ENCODE data around the gene ACTL8.

Gene ACTL8

DNA sequence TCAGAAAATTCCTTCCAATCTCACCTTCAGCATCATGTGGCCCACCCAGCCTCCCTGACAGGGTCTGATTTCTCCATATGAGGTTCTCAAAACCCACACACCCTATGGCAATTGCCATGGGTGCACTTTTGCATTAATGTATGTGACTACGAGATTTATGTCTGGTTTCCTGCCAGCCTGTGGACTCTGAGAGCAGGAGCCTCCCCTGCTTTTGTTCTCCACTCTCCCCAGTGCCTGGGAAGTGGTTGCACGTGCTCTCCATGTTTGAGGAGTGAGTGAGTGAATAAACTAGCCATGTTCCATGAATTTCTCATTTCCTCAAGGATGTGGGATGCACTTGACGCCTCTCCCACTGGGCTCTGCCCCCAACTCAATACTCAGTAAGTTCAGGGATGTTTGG is 91.2 kb downstream of the ACTL8 start:
- no peak overlapping the region for H2AFZ ChIP-seq (ENCODE audit: low read depth)
- no peak overlapping the region for H3K9ac ChIP-seq
- H3K27me3 ChIP-seq (ENCODE audit: insufficient read depth, low read depth) = no peaks in the 10 kb centered on the region

GRCh38 chr1:17847111-17847510 is 92.0 kb downstream of the ACTL8 start:
- Histone ChIP-seq H4K20me1 (ENCODE audit: insufficient read depth) (no peaks in the 10 kb centered on the region), H3K36me3 (ENCODE audit: insufficient read depth) (no peaks in the 10 kb centered on the region), H3K79me2 (ENCODE audit: insufficient read depth, low read depth) (no peaks in the 10 kb centered on the region), H3K9ac (no peak overlapping the region), H3K4me3 (IDR thresholded peaks at IDR 0.05; ENCODE audit: insufficient read depth, low read depth, low read length) (no peak overlapping the region), H2AFZ (ENCODE audit: low read depth) (no peak overlapping the region), H3K27ac (no peak overlapping the region), H3K4me2 (no peak overlapping the region), H3K4me1 (ENCODE audit: low read depth, poor library complexity, severe bottlenecking) (no peaks in the 10 kb centered on the region), H3K27me3 (ENCODE audit: insufficient read depth, low read depth) (no peaks in the 10 kb centered on the region)
- TF ChIP-seq CTCF (conservative IDR thresholded peaks at IDR 0.05; ENCODE audit: low read depth, low read length) = no peak

More for the DNA sequence above, 91.2 kb downstream of the ACTL8 start:
- TF ChIP-seq CTCF (conservative IDR thresholded peaks at IDR 0.05; ENCODE audit: low read depth, low read length) = no peak
- Histone ChIP-seq H3K4me3 (IDR thresholded peaks at IDR 0.05; ENCODE audit: insufficient read depth, low read depth, low read length) (no peak overlapping the region), H3K36me3 (ENCODE audit: insufficient read depth) (no peaks in the 10 kb centered on the region), H4K20me1 (ENCODE audit: insufficient read depth) (no peaks in the 10 kb centered on the region), H3K4me1 (ENCODE audit: low read depth, poor library complexity, severe bottlenecking) (no peaks in the 10 kb centered on the region), H3K79me2 (ENCODE audit: insufficient read depth, low read depth) (no peaks in the 10 kb centered on the region), H3K4me2 (no peak overlapping the region), H3K27ac (no peak overlapping the region)

DNA sequence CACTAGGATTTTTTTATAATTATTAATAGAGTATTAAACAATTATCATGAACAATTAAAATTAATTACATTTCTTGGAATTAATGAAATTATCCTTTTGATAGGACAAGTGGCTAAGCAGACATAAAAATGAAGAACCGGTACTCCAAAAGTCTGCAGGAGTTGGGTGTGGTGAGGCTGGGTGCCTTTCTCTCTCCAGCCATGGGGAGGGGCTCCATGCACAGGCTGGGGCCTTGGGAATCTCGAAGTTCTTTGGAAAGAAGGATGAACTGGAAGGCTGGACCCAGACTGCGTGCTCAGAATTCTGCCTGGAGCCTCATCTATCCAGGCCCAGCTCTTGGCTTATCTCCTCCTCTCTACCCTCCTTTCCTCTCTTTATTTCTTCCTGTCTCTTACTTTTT is 94.1 kb downstream of the ACTL8 start:
- Histone ChIP-seq H3K36me3 (ENCODE audit: insufficient read depth) (no peaks in the 10 kb centered on the region), H3K9ac (no peak overlapping the region), H3K27ac (no peak overlapping the region), H4K20me1 (ENCODE audit: insufficient read depth) (no peaks in the 10 kb centered on the region), H3K27me3 (ENCODE audit: insufficient read depth, low read depth) (no peaks in the 10 kb centered on the region; the same call in 1 of the 2 replicates), H3K79me2 (ENCODE audit: insufficient read depth, low read depth) (no peaks in the 10 kb centered on the region), H2AFZ (ENCODE audit: low read depth) (no peak overlapping the region), H3K4me3 (IDR thresholded peaks at IDR 0.05; ENCODE audit: insufficient read depth, low read depth, low read length) (no peak overlapping the region), H3K4me1 (ENCODE audit: low read depth, poor library complexity, severe bottlenecking) (no peaks in the 10 kb centered on the region), H3K4me2 (no peak overlapping the region)
- TF ChIP-seq CTCF (conservative IDR thresholded peaks at IDR 0.05; ENCODE audit: low read depth, low read length) = no peak

DNA sequence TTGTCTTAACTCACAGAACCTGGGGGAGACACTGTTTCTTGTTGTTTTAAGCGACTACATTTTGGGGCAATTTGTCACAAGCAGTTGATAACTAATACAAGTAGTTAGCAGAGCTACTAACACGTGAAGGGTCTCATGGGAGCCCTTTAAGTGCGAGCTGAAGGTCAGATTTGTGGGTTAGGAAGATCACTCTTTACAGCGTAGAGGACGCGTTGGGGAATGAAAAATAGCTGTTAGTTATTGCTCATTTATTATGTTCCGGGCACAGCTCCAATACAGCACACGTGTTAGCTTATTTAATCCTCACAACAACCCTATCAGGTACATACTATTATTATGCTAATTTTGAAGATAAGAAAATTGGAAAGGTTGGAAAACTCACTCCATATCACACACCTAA is 95.9 kb downstream of the ACTL8 start:
- Histone ChIP-seq H3K36me3 (ENCODE audit: insufficient read depth) (no peaks in the 10 kb centered on the region), H3K4me3 (IDR thresholded peaks at IDR 0.05; ENCODE audit: insufficient read depth, low read depth, low read length) (no peak overlapping the region), H3K4me1 (ENCODE audit: low read depth, poor library complexity, severe bottlenecking) (no peaks in the 10 kb centered on the region), H3K27me3 (ENCODE audit: insufficient read depth, low read depth) (no peaks in the 10 kb centered on the region; the same call in 1 of the 2 replicates), H3K4me2 (no peak overlapping the region), H3K27ac (no peak overlapping the region), H3K79me2 (ENCODE audit: insufficient read depth, low read depth) (no peaks in the 10 kb centered on the region), H2AFZ (ENCODE audit: low read depth) (no peak overlapping the region), H3K9ac (no peak overlapping the region), H4K20me1 (ENCODE audit: insufficient read depth) (no peaks in the 10 kb centered on the region)
- TF ChIP-seq CTCF (conservative IDR thresholded peaks at IDR 0.05; ENCODE audit: low read depth, low read length) = no peak

Measured in KMS-11 (cell line).